A549 (cell line): ENCODE results near the gene RNASE3.

Source experiments
- CEBPB ChIP-seq, 2 experiments: fragments of >200 bp in 1 of 2; sonication (Bioruptor Twin) in 1 of 2; formaldehyde crosslinking in 1 of 2; IDR thresholded peaks; 2 replicates each; pipeline ENCODE4 v1.6.1; 2012 to 2016
- EP300 ChIP-seq, 2 experiments: fragments of >200 bp; sonication (Bioruptor Twin); formaldehyde crosslinking; IDR thresholded peaks; 2 replicates in 1 of 2; 3 replicates in 1 of 2; pipeline ENCODE4 v1.6.1; 2016 to 2017
- HDAC2 ChIP-seq: fragments of 200-600 bp; sonication (generic); IDR thresholded peaks from 2 replicates; pipeline ENCODE4 v1.6.1; 2016
- HOXA7 ChIP-seq: fragments of 250-450 bp; sonication (Bioruptor Pico); IDR thresholded peaks from 2 replicates; pipeline ENCODE4 v1.5.0; 2020; ENCODE audit warnings: mild to moderate bottlenecking, moderate library complexity
- JUN ChIP-seq, 2 experiments: fragments of >200 bp; sonication (Bioruptor Twin); formaldehyde crosslinking; IDR thresholded peaks; 2 replicates in 1 of 2; 3 replicates in 1 of 2; pipeline ENCODE4 v1.6.1; 2016 to 2017
- MYC ChIP-seq: IDR thresholded peaks from 2 replicates; pipeline ENCODE4 v1.6.1; 2012; ENCODE audit warnings: mild to moderate bottlenecking, inconsistent platforms, low read length, improper control_type of control experiment, borderline replicate concordance
- NFE2L2 ChIP-seq: fragments of 150-350 bp; conservative IDR thresholded peaks from 2 replicates; pipeline ENCODE4 v1.6.1; 2014; ENCODE audit warnings: low read length
- POLR2A ChIP-seq: IDR thresholded peaks from 2 replicates; pipeline ENCODE4 v1.6.1; 2012; ENCODE audit warnings: mild to moderate bottlenecking, low read length
- REST ChIP-seq: fragments of 200-600 bp; sonication (generic); IDR thresholded peaks from 2 replicates; pipeline ENCODE4 v1.6.1; 2016; ENCODE audit warnings: antibody characterized with exemption, mild to moderate bottlenecking, moderate library complexity
- USF2 ChIP-seq: fragments of 450-650 bp; IDR thresholded peaks from 2 replicates; pipeline ENCODE4 v1.6.1; 2014; ENCODE audit warnings: antibody characterized with exemption
- ZFP36 ChIP-seq: fragments of 450-650 bp; IDR thresholded peaks from 2 replicates; pipeline ENCODE4 v1.6.1; 2014; ENCODE audit warnings: borderline replicate concordance; ENCODE audit not compliant: partially characterized antibody
- TF ChIP-seq, protein P1 (sequence below): fragments of >200 bp; sonication (Bioruptor Twin); formaldehyde crosslinking; IDR thresholded peaks from 3 replicates; pipeline ENCODE4 v1.5.1; 2016
- TF ChIP-seq, protein P2 (sequence below): IDR thresholded peaks from 2 replicates; pipeline ENCODE4 v1.6.1; 2012

- no peak for TF ChIP-seq EP300 (IDR thresholded peaks at IDR 0.05)
- TF ChIP-seq, protein P1, sequence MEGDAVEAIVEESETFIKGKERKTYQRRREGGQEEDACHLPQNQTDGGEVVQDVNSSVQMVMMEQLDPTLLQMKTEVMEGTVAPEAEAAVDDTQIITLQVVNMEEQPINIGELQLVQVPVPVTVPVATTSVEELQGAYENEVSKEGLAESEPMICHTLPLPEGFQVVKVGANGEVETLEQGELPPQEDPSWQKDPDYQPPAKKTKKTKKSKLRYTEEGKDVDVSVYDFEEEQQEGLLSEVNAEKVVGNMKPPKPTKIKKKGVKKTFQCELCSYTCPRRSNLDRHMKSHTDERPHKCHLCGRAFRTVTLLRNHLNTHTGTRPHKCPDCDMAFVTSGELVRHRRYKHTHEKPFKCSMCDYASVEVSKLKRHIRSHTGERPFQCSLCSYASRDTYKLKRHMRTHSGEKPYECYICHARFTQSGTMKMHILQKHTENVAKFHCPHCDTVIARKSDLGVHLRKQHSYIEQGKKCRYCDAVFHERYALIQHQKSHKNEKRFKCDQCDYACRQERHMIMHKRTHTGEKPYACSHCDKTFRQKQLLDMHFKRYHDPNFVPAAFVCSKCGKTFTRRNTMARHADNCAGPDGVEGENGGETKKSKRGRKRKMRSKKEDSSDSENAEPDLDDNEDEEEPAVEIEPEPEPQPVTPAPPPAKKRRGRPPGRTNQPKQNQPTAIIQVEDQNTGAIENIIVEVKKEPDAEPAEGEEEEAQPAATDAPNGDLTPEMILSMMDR, result no peak
- no peak for TF ChIP-seq POLR2A
- TF ChIP-seq HDAC2, result no peak
- TF ChIP-seq ZFP36, result no peak
- no peak for TF ChIP-seq MYC
- TF ChIP-seq CEBPB (IDR thresholded peaks at IDR 0.05), result no peak
- TF ChIP-seq USF2, result no peak
- TF ChIP-seq JUN (IDR thresholded peaks at IDR 0.05), result no peak
- no peak for TF ChIP-seq HOXA7
- no peak for TF ChIP-seq REST
- no peak for TF ChIP-seq NFE2L2
- TF ChIP-seq, protein P2, sequence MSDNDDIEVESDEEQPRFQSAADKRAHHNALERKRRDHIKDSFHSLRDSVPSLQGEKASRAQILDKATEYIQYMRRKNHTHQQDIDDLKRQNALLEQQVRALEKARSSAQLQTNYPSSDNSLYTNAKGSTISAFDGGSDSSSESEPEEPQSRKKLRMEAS, result no peak
Measured at GRCh38 chr14:20853042-20853441, 38.1 kb upstream of the RNASE3 start.
